Measurements from ENCODE around the gene VCL. TPM values are rescaled to one million over a fixed set of nuclear protein-coding genes. Genes with fewer than 3 reads are reported as not detected.

VCL gene
- total RNA-seq, 1 experiment from 2014 or later = 106 TPM

DNA sequence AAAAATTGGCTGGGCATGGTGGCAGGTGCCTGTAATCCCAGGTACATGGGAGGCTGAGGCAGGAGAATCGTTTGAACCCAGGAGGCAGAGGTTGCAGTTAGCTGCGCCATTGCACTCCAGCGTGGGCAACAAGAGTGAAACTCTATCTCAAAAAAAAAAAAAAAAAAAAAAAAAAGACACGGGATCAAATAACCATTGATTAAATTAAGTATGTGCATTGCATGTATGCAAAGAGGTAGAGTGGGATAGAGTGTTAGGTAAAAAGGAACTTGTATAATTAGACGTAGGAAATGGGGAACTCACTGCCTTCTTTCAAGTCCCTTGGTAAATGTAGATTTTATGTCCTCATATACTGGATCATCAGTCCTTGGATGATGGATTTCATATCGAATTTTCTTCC, 13.1 kb downstream of the VCL start:
- CTCF ChIA-PET = interaction anchor here (1.8 kb wide), 1 partner anchor 12 kb away, joined by 9 read pairs; no protein-coding TSS in a partner anchor
- no peak overlapping the region for H3K4me3 ChIP-seq (replicated peaks in 1 of 2; ENCODE audit: low read depth in 1 of 2, low read length in 2 of 2)
- ATAC-seq = no peak

More for the DNA sequence above, 13.1 kb downstream of the VCL start:
- TF ChIP-seq CTCF (IDR thresholded peaks at IDR 0.05 in 2 of 3, conservative IDR thresholded peaks at IDR 0.05 in 1 of 3; ENCODE audit: borderline replicate concordance in 1 of 3, insufficient read depth in 1 of 3, low read depth in 2 of 3, low read length in 2 of 3) (no peak), ATF3 (IDR thresholded peaks at IDR 0.05) (no peak), YY1 (IDR thresholded peaks at IDR 0.05; ENCODE audit: extremely low read depth, insufficient replicate concordance, low read depth, low read length) (no peak), CBX3 (IDR thresholded peaks at IDR 0.05; ENCODE audit: low read depth) (no peak), POLR2A (IDR thresholded peaks at IDR 0.05; ENCODE audit: borderline replicate concordance, extremely low read depth, insufficient read depth, insufficient read length) (no peak), ZNF274 (IDR thresholded peaks at IDR 0.05; ENCODE audit: low read depth, low read length) (no peak), ZFX (IDR thresholded peaks at IDR 0.05) (no peak), REST (IDR thresholded peaks at IDR 0.05; ENCODE audit: low read depth) (no peak), JUND (IDR thresholded peaks at IDR 0.05) (no peak), CEBPB (IDR thresholded peaks at IDR 0.05; ENCODE audit: low read depth) (no peak), EGR1 (IDR thresholded peaks at IDR 0.05; ENCODE audit: low read depth) (no peak), EZH2 (IDR thresholded peaks at IDR 0.05) (no peak), SIN3A (IDR thresholded peaks at IDR 0.05; ENCODE audit: low read depth) (no peak), ELF1 (IDR thresholded peaks at IDR 0.05; ENCODE audit: borderline replicate concordance, low read depth) (no peak), ZBTB33 (IDR thresholded peaks at IDR 0.05; ENCODE audit: extremely low read depth, insufficient replicate concordance, low read length) (no peak), POLR2AphosphoS5 (IDR thresholded peaks at IDR 0.05; ENCODE audit: low read depth, low read length) (no peak), FOSL1 (IDR thresholded peaks at IDR 0.05; ENCODE audit: low read depth) (no peak)
- TF ChIP-seq, protein P1, sequence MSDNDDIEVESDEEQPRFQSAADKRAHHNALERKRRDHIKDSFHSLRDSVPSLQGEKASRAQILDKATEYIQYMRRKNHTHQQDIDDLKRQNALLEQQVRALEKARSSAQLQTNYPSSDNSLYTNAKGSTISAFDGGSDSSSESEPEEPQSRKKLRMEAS (IDR thresholded peaks at IDR 0.05) = no peak
- no peak overlapping the region for H2AFZ ChIP-seq (ENCODE audit: low read depth, low read length, poor library complexity, severe bottlenecking)
- H3K9me3 ChIP-seq (ENCODE audit: control insufficient read depth in 1 of 2, insufficient read depth in 1 of 2, low read depth in 1 of 2, low read length in 2 of 2) = no peaks in the 10 kb centered on the region
- H3K9ac ChIP-seq (ENCODE audit: low read length) = no peak overlapping the region
- BruUV-seq (replicated peaks) = no TSS peak
- no peak for DNase-seq (ENCODE audit: low read depth, low spot score)
- H4K20me1 ChIP-seq (ENCODE audit: insufficient read depth) = peaks cover 30% of the 10 kb centered on the region; the same call in 1 of the 2 replicates
- ChIA-PET RAD21 (ENCODE audit: low non-redundant PET in 1 of 2, low total read pairs in 2 of 2, uncharacterized antibody in 2 of 2, unreplicated experiment in 2 of 2) (no interaction called here), POLR2A (interaction anchor here (1.5 kb wide), 1 partner anchor 13 kb away, joined by 3 read pairs; the partner anchor contains the start of gene VCL)
- intact Hi-C loops (cut with micrococcal nuclease) = no loop called here
- H3K27ac ChIP-seq (ENCODE audit: low read depth, low read length) = no peak overlapping the region
- peaks cover 99% of the 10 kb centered on the region for H3K79me2 ChIP-seq (ENCODE audit: insufficient read depth, low read length)
- H3K9me2 ChIP-seq (ENCODE audit: insufficient read depth) = no peaks in the 10 kb centered on the region
- H3K4me2 ChIP-seq (ENCODE audit: low read length) = no peak overlapping the region
- 0 out of 4 replicates have a peak, but pooled peaks cover 0 to 3% of the 10 kb centered on the region in 2 experiments for H3K36me3 ChIP-seq (ENCODE audit: control insufficient read depth in 1 of 2, insufficient read depth in 2 of 2, low read length in 2 of 2)
- H3K27me3 ChIP-seq (ENCODE audit: insufficient read depth, low read length) = no peaks in the 10 kb centered on the region
- H3K4me1 ChIP-seq (ENCODE audit: control insufficient read depth in 1 of 2, insufficient read depth in 2 of 2, low read length in 2 of 2) = peaks cover 42 to 45% of the 10 kb centered on the region in 2 experiments

Measured in HCT116 (cell line).